ENCODE results near the gene VEGFA. TPM values are rescaled to one million over a fixed set of nuclear protein-coding genes. Genes with fewer than 3 reads are reported as not detected.

The VEGFA gene
- total and polyA plus RNA-seq, 5 experiments from 2014 or later, result 4.5 to 5.6 TPM; not detected in 3

- Mint-ChIP-seq H3K36me3 (no peaks in the 10 kb centered on the region), H3K27me3 (peaks cover 10 to 32% (median 13%) of the 10 kb centered on the region in 5 donors), H3K4me1 (peaks cover 13 to 39% (median 24%) of the 10 kb centered on the region in 4 donors), H3K9me3 (no peaks in the 10 kb centered on the region), H3K27ac (no peak overlapping the region), H3K4me3 (peak overlapping the region; percentile 68 to 90 (median 80))
- DNase-seq, result no peak
- no peak for ATAC-seq
- POLR2A ChIA-PET, result no interaction called here
These were observed 2.7 kb downstream of the VEGFA start for GRCh38 chr6:43772681-43773049.

DNA sequence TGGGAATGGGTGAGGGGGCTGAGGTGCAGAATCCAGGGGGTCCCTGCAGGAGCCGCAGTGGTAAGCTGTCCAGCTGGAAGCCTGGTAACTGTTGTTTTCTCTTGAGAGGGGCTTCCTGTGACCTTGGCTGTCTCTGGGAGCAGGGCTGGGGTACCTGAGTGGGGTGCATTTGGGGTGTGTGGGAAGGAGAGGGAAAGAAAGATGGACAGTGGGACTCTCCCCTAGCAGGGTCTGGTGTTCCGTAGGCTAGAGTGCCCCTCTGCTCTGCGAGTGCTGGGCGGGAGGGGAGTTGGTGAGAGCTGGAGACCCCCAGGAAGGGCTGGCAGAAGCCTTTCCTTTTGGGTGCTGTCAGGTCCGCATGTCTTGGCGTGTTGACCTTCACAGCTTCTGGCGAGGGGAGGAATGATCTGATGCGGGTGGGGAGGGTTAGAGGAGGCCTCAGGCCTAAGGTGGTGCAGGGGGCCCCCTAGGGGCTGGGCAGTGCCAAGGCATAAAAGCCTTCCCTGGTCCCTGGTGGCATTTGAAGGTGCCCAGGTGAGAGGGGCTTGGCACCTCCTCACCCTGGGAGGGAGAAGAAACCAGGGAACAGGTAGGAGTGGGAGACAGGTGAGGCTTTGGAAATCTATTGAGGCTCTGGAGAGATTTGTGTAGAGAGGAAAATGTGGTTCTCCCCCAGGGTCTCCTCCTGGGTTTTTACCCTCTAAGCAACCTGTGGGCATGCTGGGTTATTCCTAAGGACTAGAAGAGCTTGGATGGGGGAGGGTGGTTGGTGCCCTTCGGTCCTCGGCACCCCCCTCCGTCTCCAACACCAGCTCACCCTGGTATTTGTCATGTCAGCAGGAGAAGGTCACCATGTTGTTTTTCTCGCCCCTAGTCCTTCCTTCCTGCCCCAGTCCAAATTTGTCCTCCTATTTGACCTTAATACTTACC lies 3.3 kb downstream of the VEGFA start:
- Mint-ChIP-seq H3K27ac (peak overlapping the region in 1 of 10 donors; percentile 64), H3K4me3 (peak overlapping the region in 6 of 10 donors; percentile 24 to 90 (median 56)), H3K9me3 (no peaks in the 10 kb centered on the region), H3K27me3 (peaks cover 10 to 32% (median 13%) of the 10 kb centered on the region in 5 donors), H3K36me3 (no peaks in the 10 kb centered on the region), H3K4me1 (peaks cover 13 to 39% (median 24%) of the 10 kb centered on the region in 4 donors)
- ATAC-seq, result no peak
- peak in 9 of 10 donors; percentile 27 to 69 (median 32) for DNase-seq
- POLR2A ChIA-PET, result no interaction called here

- Mint-ChIP-seq H3K9me3 (no peaks in the 10 kb centered on the region), H3K4me3 (no peak overlapping the region), H3K4me1 (peaks cover 12 to 39% (median 24%) of the 10 kb centered on the region in 4 donors), H3K36me3 (no peaks in the 10 kb centered on the region), H3K27me3 (peaks cover 10 to 31% (median 13%) of the 10 kb centered on the region in 5 donors), H3K27ac (peak overlapping the region in 1 of 10 donors; percentile 18)
- DNase-seq (no peak), ATAC-seq (no peak)
- POLR2A ChIA-PET, result interaction anchor here (0.6 kb wide), 1 partner anchor 51 kb away, joined by 3 read pairs; no protein-coding TSS in a partner anchor
These were observed 4.2 kb downstream of the VEGFA start for GRCh38 chr6:43773980-43774775.

- POLR2A ChIA-PET, result interaction anchor here (0.7 kb wide), 1 partner anchor 298 kb away, joined by 3 read pairs; no protein-coding TSS in a partner anchor
- Mint-ChIP-seq H3K27me3 (peaks cover 10 to 31% (median 13%) of the 10 kb centered on the region in 5 donors), H3K4me3 (peak overlapping the region in 3 of 10 donors; percentile 18 to 22 (median 19)), H3K27ac (peak overlapping the region in 1 of 10 donors; percentile 27), H3K36me3 (no peaks in the 10 kb centered on the region), H3K9me3 (no peaks in the 10 kb centered on the region), H3K4me1 (peaks cover 8 to 35% (median 21%) of the 10 kb centered on the region in 4 donors)
- ATAC-seq (peak in 1 of 2 donors; percentile 18), DNase-seq (peak in 9 of 10 donors; percentile 26 to 60 (median 39))
These were observed 4.9 kb downstream of the VEGFA start for GRCh38 chr6:43774776-43775534.

- Mint-ChIP-seq H3K27ac (no peak overlapping the region), H3K4me1 (peaks cover 6 to 31% (median 17%) of the 10 kb centered on the region in 4 donors), H3K4me3 (peak overlapping the region in 1 of 10 donors; percentile 55), H3K9me3 (no peaks in the 10 kb centered on the region), H3K36me3 (no peaks in the 10 kb centered on the region), H3K27me3 (peaks cover 9 to 31% (median 12%) of the 10 kb centered on the region in 5 donors)
- DNase-seq, result no peak
- POLR2A ChIA-PET, result interaction anchor here (0.7 kb wide), 1 partner anchor 298 kb away, joined by 3 read pairs; no protein-coding TSS in a partner anchor
- no peak for ATAC-seq
These were observed 5.5 kb downstream of the VEGFA start for GRCh38 chr6:43775535-43775885.

- peaks cover 6 to 31% (median 17%) of the 10 kb centered on the region in 4 donors for H3K4me1 Mint-ChIP-seq
- H3K36me3 Mint-ChIP-seq, result no peaks in the 10 kb centered on the region
- H3K27me3 Mint-ChIP-seq, result peaks cover 9 to 31% (median 12%) of the 10 kb centered on the region in 5 donors
- no peaks in the 10 kb centered on the region for H3K9me3 Mint-ChIP-seq
- no peak for ATAC-seq
- POLR2A ChIA-PET, result no interaction called here
- no peak for DNase-seq
- no peak overlapping the region for H3K27ac Mint-ChIP-seq
- no peak overlapping the region for H3K4me3 Mint-ChIP-seq
These were observed 6.2 kb downstream of the VEGFA start for GRCh38 chr6:43776115-43776798.

- Mint-ChIP-seq H3K27ac (peak overlapping the region in 1 of 10 donors; percentile 63), H3K4me1 (peaks cover 6 to 30% (median 14%) of the 10 kb centered on the region in 4 donors), H3K9me3 (no peaks in the 10 kb centered on the region), H3K4me3 (no peak overlapping the region), H3K36me3 (no peaks in the 10 kb centered on the region), H3K27me3 (peaks cover 9 to 30% (median 10%) of the 10 kb centered on the region in 5 donors)
- POLR2A ChIA-PET, result no interaction called here
- DNase-seq (no peak), ATAC-seq (no peak)
These were observed 7.1 kb downstream of the VEGFA start for GRCh38 chr6:43776799-43777776.

DNA sequence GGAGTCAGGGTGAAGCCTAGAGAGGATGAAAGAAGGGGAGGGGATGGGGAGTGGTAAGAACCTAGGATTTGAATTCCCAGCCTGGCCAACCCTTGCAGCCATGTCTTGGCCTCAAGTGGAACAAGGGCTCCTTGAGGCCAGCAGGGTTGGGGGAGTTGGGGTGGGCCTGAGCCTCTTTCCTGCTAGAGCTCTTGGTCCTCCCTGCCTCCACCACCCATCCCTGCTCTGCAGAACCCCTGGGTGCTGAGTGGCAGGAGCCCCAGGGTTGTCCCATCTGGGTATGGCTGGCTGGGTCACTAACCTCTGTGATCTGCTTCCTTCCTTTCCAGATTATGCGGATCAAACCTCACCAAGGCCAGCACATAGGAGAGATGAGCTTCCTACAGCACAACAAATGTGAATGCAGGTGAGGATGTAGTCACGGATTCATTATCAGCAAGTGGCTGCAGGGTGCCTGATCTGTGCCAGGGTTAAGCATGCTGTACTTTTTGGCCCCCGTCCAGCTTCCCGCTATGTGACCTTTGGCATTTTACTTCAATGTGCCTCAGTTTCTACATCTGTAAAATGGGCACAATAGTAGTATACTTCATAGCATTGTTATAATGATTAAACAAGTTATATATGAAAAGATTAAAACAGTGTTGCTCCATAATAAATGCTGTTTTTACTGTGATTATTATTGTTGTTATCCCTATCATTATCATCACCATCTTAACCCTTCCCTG lies 8.3 kb downstream of the VEGFA start:
- H3K4me1 Mint-ChIP-seq, result peaks cover 5 to 23% (median 10%) of the 10 kb centered on the region in 4 donors
- no peak overlapping the region for H3K4me3 Mint-ChIP-seq
- peaks cover 3 to 18% (median 5%) of the 10 kb centered on the region in 5 donors for H3K27me3 Mint-ChIP-seq
- H3K36me3 Mint-ChIP-seq, result no peaks in the 10 kb centered on the region
- DNase-seq, result no peak
- ATAC-seq, result no peak
- POLR2A ChIA-PET, result no interaction called here
- H3K27ac Mint-ChIP-seq, result no peak overlapping the region
- no peaks in the 10 kb centered on the region for H3K9me3 Mint-ChIP-seq

- H3K27me3 Mint-ChIP-seq, result peaks cover 0 to 10% (median 2%) of the 10 kb centered on the region in 5 donors
- POLR2A ChIA-PET, result no interaction called here
- ATAC-seq (no peak), DNase-seq (no peak)
- no peak overlapping the region for H3K4me3 Mint-ChIP-seq
- H3K27ac Mint-ChIP-seq, result peak overlapping the region in 1 of 10 donors; percentile 27
- H3K36me3 Mint-ChIP-seq, result no peaks in the 10 kb centered on the region
- H3K4me1 Mint-ChIP-seq, result peaks cover 0 to 21% (median 8%) of the 10 kb centered on the region in 4 donors
- H3K9me3 Mint-ChIP-seq, result no peaks in the 10 kb centered on the region
These were observed 9.2 kb downstream of the VEGFA start for GRCh38 chr6:43778976-43779851.

GRCh38 chr6:43779852-43780236 lies 9.8 kb downstream of the VEGFA start:
- H3K27ac Mint-ChIP-seq, result no peak overlapping the region

More at GRCh38 chr6:43779852-43780236, 9.8 kb downstream of the VEGFA start:
- Mint-ChIP-seq H3K4me1 (peaks cover 0 to 14% (median 5%) of the 10 kb centered on the region in 4 donors), H3K4me3 (no peak overlapping the region), H3K9me3 (no peaks in the 10 kb centered on the region), H3K36me3 (no peaks in the 10 kb centered on the region), H3K27me3 (peaks cover 0 to 4% (median 0%) of the 10 kb centered on the region in 5 donors)
- ATAC-seq, result no peak
- no peak for DNase-seq
- POLR2A ChIA-PET, result no interaction called here

All from naive thymus-derived CD8-positive, alpha-beta T cell (primary cell).